HG03469 (cell line): ENCODE results near the gene GPR25.
"Not testable (repeated sequence)": the region's sequence is repeated elsewhere in the genome, so short reads cannot be mapped to it uniquely, and the experiment has no call there.

Source experiments
- ATAC-seq: cut with Tn5 transposase; IDR thresholded peaks from one replicate; pipeline ENCODE4 v1.9.1; 2021; ENCODE audit warnings: mild to moderate bottlenecking, moderate library complexity, moderate number of reproducible peaks; ENCODE audit not compliant: unreplicated experiment

Gene GPR25

GRCh38 chr1:200909757-200910239 lies 37.0 kb downstream of the GPR25 start:
- ATAC-seq: no peak

- no peak for ATAC-seq
Observed at GRCh38 chr1:200911361-200911760, 38.6 kb downstream of the GPR25 start.

GRCh38 chr1:200911936-200912335 lies 39.2 kb downstream of the GPR25 start:
- not testable (repeated sequence) for ATAC-seq

- no peak for ATAC-seq
Observed at GRCh38 chr1:200912737-200913407, 40.1 kb downstream of the GPR25 start.

- ATAC-seq: no peak
Observed at GRCh38 chr1:200916152-200916551, 43.4 kb downstream of the GPR25 start.

GRCh38 chr1:200916681-200917080 lies 43.9 kb downstream of the GPR25 start:
- ATAC-seq: no peak

- no peak for ATAC-seq
Observed at GRCh38 chr1:200917291-200917817, 44.6 kb downstream of the GPR25 start.

- no peak for ATAC-seq
Observed at GRCh38 chr1:200918006-200918405, 45.2 kb downstream of the GPR25 start.

GRCh38 chr1:200919386-200919785 lies 46.6 kb downstream of the GPR25 start:
- ATAC-seq: no peak

GRCh38 chr1:200921571-200922110 lies 48.9 kb downstream of the GPR25 start:
- ATAC-seq: no peak

GRCh38 chr1:200922406-200922805 lies 49.6 kb downstream of the GPR25 start:
- no peak for ATAC-seq

GRCh38 chr1:200923601-200924000 lies 50.8 kb downstream of the GPR25 start:
- no peak for ATAC-seq
